ENCODE results near the gene PSTPIP1. TPM values are rescaled to one million over a fixed set of nuclear protein-coding genes. Genes with fewer than 3 reads are reported as not detected.

PSTPIP1 gene
- total RNA-seq, 2 experiments from 2014 or later, result 1.5 to 27.4 TPM

DNA sequence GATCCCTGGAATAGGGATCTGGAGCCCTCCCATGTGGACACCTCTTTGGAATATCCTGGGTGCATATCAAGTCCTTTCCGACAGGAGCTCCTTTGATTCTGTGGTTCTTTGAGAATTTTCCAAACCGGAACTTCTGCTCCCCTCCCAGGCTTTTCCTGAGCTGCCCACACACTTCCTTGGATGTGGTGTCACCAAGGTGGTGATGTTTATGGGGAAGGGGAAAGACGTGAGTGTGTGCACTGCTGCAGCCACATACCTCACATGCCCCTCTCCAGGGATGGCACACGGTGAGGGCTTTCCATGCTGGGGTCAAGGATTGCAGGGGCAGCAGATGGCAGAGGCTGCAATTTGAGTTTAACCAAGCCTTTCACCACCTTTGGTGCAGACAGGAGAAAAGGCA, 27.9 kb upstream of the PSTPIP1 start:
- BruUV-seq (replicated peaks), result no TSS peak
- H3K36me3 ChIP-seq (ENCODE audit: insufficient read depth, low read length), result no peaks in the 10 kb centered on the region

GRCh38 chr15:76968306-76968705, 26.6 kb upstream of the PSTPIP1 start:
- Histone ChIP-seq H3K4me3 (ENCODE audit: low read depth, low read length, poor library complexity, severe bottlenecking) (no peak overlapping the region), H3K36me3 (ENCODE audit: insufficient read depth, low read length) (no peaks in the 10 kb centered on the region), H3K9me2 (ENCODE audit: insufficient read depth, low read length) (no peaks in the 10 kb centered on the region), H3K79me2 (ENCODE audit: insufficient read depth, low read depth, low read length) (no peaks in the 10 kb centered on the region), H2AFZ (ENCODE audit: low read length) (no peak overlapping the region), H3K4me1 (ENCODE audit: insufficient read depth, low read length, poor library complexity, severe bottlenecking) (no peaks in the 10 kb centered on the region), H3K4me2 (ENCODE audit: low read length) (no peak overlapping the region), H4K20me1 (ENCODE audit: insufficient read depth, low read length) (no peaks in the 10 kb centered on the region), H3K27ac (ENCODE audit: low read depth, low read length, poor library complexity, severe bottlenecking) (no peak overlapping the region), H3K9me3 (ENCODE audit: low read length) (no peaks in the 10 kb centered on the region)
- ChIA-PET CTCF (ENCODE audit: unreplicated experiment) (no interaction called here), POLR2A (interaction anchor here (0.7 kb wide), 1 partner anchor 1329 kb away, joined by 4 read pairs; no protein-coding TSS in a partner anchor)
- intact Hi-C loops (cut with micrococcal nuclease; ENCODE audit: unreplicated experiment), result no loop called here
- no peak for TF ChIP-seq EZH2phosphoT487 (IDR thresholded peaks at IDR 0.05; ENCODE audit: borderline replicate concordance, low read depth, low read length)
- TF ChIP-seq, protein P1, sequence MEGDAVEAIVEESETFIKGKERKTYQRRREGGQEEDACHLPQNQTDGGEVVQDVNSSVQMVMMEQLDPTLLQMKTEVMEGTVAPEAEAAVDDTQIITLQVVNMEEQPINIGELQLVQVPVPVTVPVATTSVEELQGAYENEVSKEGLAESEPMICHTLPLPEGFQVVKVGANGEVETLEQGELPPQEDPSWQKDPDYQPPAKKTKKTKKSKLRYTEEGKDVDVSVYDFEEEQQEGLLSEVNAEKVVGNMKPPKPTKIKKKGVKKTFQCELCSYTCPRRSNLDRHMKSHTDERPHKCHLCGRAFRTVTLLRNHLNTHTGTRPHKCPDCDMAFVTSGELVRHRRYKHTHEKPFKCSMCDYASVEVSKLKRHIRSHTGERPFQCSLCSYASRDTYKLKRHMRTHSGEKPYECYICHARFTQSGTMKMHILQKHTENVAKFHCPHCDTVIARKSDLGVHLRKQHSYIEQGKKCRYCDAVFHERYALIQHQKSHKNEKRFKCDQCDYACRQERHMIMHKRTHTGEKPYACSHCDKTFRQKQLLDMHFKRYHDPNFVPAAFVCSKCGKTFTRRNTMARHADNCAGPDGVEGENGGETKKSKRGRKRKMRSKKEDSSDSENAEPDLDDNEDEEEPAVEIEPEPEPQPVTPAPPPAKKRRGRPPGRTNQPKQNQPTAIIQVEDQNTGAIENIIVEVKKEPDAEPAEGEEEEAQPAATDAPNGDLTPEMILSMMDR (conservative IDR thresholded peaks at IDR 0.05; ENCODE audit: low read length), result no peak
- no peak for DNase-seq (ENCODE audit: low spot score)
- no TSS peak for BruUV-seq (replicated peaks)

More for the DNA sequence above, 27.9 kb upstream of the PSTPIP1 start:
- no peak overlapping the region for H3K27ac ChIP-seq (ENCODE audit: low read depth, low read length, poor library complexity, severe bottlenecking)
- no peak overlapping the region for H3K4me3 ChIP-seq (ENCODE audit: low read depth, low read length, poor library complexity, severe bottlenecking)
- TF ChIP-seq EZH2phosphoT487 (IDR thresholded peaks at IDR 0.05; ENCODE audit: borderline replicate concordance, low read depth, low read length), result no peak
- TF ChIP-seq, protein P1 (conservative IDR thresholded peaks at IDR 0.05; ENCODE audit: low read length), result no peak
- DNase-seq (ENCODE audit: low spot score), result no peak
- ChIA-PET CTCF (ENCODE audit: unreplicated experiment) (no interaction called here), POLR2A (interaction anchor here (0.9 to 1.1 kb wide), 2 partner anchors 17 to 32 kb away, joined by 3 to 4 read pairs; no protein-coding TSS in a partner anchor)
- H3K4me1 ChIP-seq (ENCODE audit: insufficient read depth, low read length, poor library complexity, severe bottlenecking), result no peaks in the 10 kb centered on the region
- no peak overlapping the region for H3K4me2 ChIP-seq (ENCODE audit: low read length)
- H3K79me2 ChIP-seq (ENCODE audit: insufficient read depth, low read depth, low read length), result no peaks in the 10 kb centered on the region
- H4K20me1 ChIP-seq (ENCODE audit: insufficient read depth, low read length), result no peaks in the 10 kb centered on the region
- H3K9me2 ChIP-seq (ENCODE audit: insufficient read depth, low read length), result no peaks in the 10 kb centered on the region
- intact Hi-C loops (cut with micrococcal nuclease; ENCODE audit: unreplicated experiment), result no loop called here
- no peak overlapping the region for H2AFZ ChIP-seq (ENCODE audit: low read length)
- H3K9me3 ChIP-seq (ENCODE audit: low read length), result no peaks in the 10 kb centered on the region

Measured in OCI-LY7 (cell line).